Ovary (tissue), 3 donors: ENCODE measurements around the gene SLC2A5.

Source experiments
- EP300 ChIP-seq: sonication (generic); formaldehyde crosslinking; IDR thresholded peaks from one replicate; pipeline ENCODE4 v1.6.1; 2017; ENCODE audit warnings: antibody characterized with exemption
- POLR2A ChIP-seq: fragments of 450-650 bp; IDR thresholded peaks from one replicate; pipeline ENCODE4 v1.6.1; 2017; ENCODE audit warnings: antibody characterized with exemption, mild to moderate bottlenecking, moderate library complexity
- TF ChIP-seq, protein P1 (sequence below), 3 donors: fragments of 450-650 bp in 2 of 3; fragments of 200-600 bp in 1 of 3; IDR thresholded peaks; one replicate each; pipeline versions ENCODE4 v1.5.1 to v1.8.0; 2016 to 2022; ENCODE audit warnings: antibody characterized with exemption in 3 of 3, mild to moderate bottlenecking in 1 of 3
- donor health status: DM: no; HTN: no; CAD: no.

- TF ChIP-seq, protein P1, sequence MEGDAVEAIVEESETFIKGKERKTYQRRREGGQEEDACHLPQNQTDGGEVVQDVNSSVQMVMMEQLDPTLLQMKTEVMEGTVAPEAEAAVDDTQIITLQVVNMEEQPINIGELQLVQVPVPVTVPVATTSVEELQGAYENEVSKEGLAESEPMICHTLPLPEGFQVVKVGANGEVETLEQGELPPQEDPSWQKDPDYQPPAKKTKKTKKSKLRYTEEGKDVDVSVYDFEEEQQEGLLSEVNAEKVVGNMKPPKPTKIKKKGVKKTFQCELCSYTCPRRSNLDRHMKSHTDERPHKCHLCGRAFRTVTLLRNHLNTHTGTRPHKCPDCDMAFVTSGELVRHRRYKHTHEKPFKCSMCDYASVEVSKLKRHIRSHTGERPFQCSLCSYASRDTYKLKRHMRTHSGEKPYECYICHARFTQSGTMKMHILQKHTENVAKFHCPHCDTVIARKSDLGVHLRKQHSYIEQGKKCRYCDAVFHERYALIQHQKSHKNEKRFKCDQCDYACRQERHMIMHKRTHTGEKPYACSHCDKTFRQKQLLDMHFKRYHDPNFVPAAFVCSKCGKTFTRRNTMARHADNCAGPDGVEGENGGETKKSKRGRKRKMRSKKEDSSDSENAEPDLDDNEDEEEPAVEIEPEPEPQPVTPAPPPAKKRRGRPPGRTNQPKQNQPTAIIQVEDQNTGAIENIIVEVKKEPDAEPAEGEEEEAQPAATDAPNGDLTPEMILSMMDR (IDR thresholded peaks at IDR 0.05) = no peak
- TF ChIP-seq POLR2A (no peak), EP300 (no peak)
These were observed 7.4 kb downstream of the SLC2A5 start for GRCh38 chr1:9062021-9062471.
